VCaP (cell line): ENCODE data around the gene IFI44L.

Experiments
- H3K27ac ChIP-seq: fragments of 450-650 bp; 2 replicates; pipeline ENCODE4 v1.5.1; 2017
- CTCF ChIP-seq: fragments of 450-650 bp; conservative IDR thresholded peaks from 2 replicates; pipeline ENCODE4 v1.5.1; 2017; ENCODE audit warnings: mild to moderate bottlenecking, moderate library complexity

IFI44L gene

GRCh38 chr1:78672428-78672827, 52.2 kb downstream of the IFI44L start:
- TF ChIP-seq CTCF, result no peak
- H3K27ac ChIP-seq, result no peak overlapping the region

GRCh38 chr1:78673120-78673519, 52.9 kb downstream of the IFI44L start:
- TF ChIP-seq CTCF, result no peak

GRCh38 chr1:78676347-78676982, 56.2 kb downstream of the IFI44L start:
- peak; percentile 87 for TF ChIP-seq CTCF

More at GRCh38 chr1:78673120-78673519, 52.9 kb downstream of the IFI44L start:
- H3K27ac ChIP-seq, result no peak overlapping the region

GRCh38 chr1:78676993-78677392, 56.7 kb downstream of the IFI44L start:
- no peak overlapping the region for H3K27ac ChIP-seq
- TF ChIP-seq CTCF, result no peak

More at GRCh38 chr1:78676347-78676982, 56.2 kb downstream of the IFI44L start:
- H3K27ac ChIP-seq, result no peak overlapping the region

GRCh38 chr1:78677788-78678187, 57.5 kb downstream of the IFI44L start:
- no peak overlapping the region for H3K27ac ChIP-seq
- TF ChIP-seq CTCF, result no peak

GRCh38 chr1:78678324-78678723, 58.1 kb downstream of the IFI44L start:
- no peak overlapping the region for H3K27ac ChIP-seq
- no peak for TF ChIP-seq CTCF

- no peak for TF ChIP-seq CTCF
- no peak overlapping the region for H3K27ac ChIP-seq
Measured at GRCh38 chr1:78681265-78681664, 61.0 kb downstream of the IFI44L start.
